HUES64 (cell line): ENCODE data around the gene RET.

ENCODE experiments used
- H3K27ac ChIP-seq: 2 replicates; pipeline ENCODE4 v1.7.0; 2013; ENCODE audit warnings: low read depth, low read length, inconsistent platforms
- H3K27me3 ChIP-seq: 2 replicates; pipeline ENCODE4 v1.6.1; 2013; ENCODE audit warnings: mild to moderate bottlenecking, low read length; ENCODE audit not compliant: insufficient read depth
- H3K36me3 ChIP-seq: 2 replicates; pipeline ENCODE4 v1.6.1; 2013; ENCODE audit warnings: mild to moderate bottlenecking, low read length; ENCODE audit not compliant: insufficient read depth
- H3K4me1 ChIP-seq: 2 replicates; pipeline ENCODE4 v1.6.1; 2013; ENCODE audit warnings: mild to moderate bottlenecking, low read length, moderate library complexity; ENCODE audit not compliant: insufficient read depth
- H3K4me3 ChIP-seq: 2 replicates; pipeline ENCODE4 v1.5.1; 2013; ENCODE audit warnings: mild to moderate bottlenecking, low read length, moderate library complexity
- H3K9ac ChIP-seq: 2 replicates; pipeline ENCODE4 v1.6.1; 2013; ENCODE audit warnings: mild to moderate bottlenecking, low read depth, low read length
- H3K9me3 ChIP-seq: 2 replicates; pipeline ENCODE4 v1.6.1; 2013; ENCODE audit warnings: low read depth, low read length; ENCODE audit not compliant: insufficient read depth
- WGBS: fragments of 150-250, 120-280 bp; methylation state at CpG from one replicate; pipeline ENCODE4 v1.1.7; 2013; ENCODE audit warnings: missing lambda C conversion rate; 5-methylcytosine and 5-hydroxymethylcytosine counted together

Gene RET

DNA sequence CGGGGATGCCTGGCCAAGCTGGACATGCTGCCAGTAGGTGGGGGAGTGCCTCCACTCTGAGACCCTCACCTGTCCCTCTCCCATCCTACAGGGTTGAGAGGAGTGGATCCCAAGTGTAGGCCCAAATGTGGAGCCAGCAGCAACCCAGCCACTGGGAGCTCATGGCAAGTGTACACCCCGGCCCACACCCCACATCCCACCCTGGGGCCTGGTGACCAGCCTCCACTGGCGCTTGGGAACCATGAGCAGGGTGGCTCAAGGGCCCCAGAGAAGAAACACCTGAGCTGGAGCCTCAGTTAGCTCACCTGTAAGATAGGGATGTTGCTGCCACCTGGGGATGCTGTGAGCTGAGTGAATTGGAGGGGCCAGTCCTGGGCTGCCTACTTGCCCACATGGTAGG, 10.4 kb upstream of the RET start:
- Histone ChIP-seq H3K27me3 (no peaks in the 10 kb centered on the region), H3K9ac (no peak overlapping the region), H3K9me3 (no peaks in the 10 kb centered on the region), H3K27ac (no peak overlapping the region), H3K4me1 (no peaks in the 10 kb centered on the region), H3K36me3 (no peaks in the 10 kb centered on the region), H3K4me3 (no peak overlapping the region)
- 78% methylated on average over 3 of the region's 3 CpGs for WGBS

DNA sequence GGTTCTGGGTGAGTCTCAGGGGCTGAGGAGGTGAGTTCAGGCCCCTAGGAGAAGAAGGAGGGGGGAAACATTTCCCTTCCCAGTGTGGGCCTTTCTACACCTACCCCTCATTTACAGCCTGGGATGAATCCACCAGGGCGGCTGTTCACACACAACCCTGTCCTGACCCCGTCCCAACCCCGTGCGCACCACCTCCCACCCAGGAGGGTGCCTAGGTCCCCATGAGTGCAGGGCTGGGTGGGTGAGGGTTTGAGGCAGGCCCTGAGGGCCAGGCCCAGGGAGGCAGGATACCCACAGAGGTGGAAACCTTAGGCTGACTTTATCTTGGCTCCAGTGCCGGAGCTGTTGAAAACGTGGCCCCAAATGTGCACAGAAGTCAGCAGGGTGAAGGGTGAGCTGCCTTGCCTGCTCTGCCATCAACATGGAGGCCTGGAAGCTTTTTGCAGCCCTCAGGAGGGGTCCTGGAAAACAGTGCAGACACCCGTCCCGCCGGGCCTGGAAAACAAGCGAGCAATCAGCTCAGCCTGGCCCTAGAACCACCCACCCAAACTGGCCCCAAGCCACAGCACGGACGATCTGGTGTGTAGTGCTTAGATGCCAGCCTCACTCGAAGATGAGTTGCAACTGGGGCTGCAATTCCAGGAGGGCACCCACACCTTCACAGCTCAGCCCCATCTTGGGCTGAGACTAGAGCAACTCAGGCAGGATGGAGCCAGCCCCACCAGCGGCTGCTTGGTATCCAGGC, 9.3 kb upstream of the RET start:
- Histone ChIP-seq H3K9me3 (no peaks in the 10 kb centered on the region), H3K36me3 (no peaks in the 10 kb centered on the region), H3K27me3 (no peaks in the 10 kb centered on the region), H3K4me3 (no peak overlapping the region), H3K9ac (no peak overlapping the region), H3K4me1 (no peaks in the 10 kb centered on the region), H3K27ac (no peak overlapping the region)
- WGBS = 91% methylated on average over 14 of the region's 14 CpGs

DNA sequence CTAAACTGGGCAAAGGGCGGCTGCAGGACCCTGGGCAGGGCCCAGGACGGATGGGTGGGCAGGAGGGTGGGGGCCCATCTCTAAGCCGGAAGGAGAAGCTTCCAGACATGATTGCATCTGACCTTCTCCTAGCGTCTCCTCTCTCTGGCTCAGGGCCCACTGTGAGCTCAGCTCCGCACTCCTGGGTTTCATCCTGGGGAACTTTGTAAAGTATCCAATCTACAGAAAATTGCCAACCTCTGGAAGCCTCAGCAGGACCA, 8.8 kb upstream of the RET start:
- H3K27me3 ChIP-seq = no peaks in the 10 kb centered on the region
- no peak overlapping the region for H3K27ac ChIP-seq
- no peak overlapping the region for H3K4me3 ChIP-seq
- no peak overlapping the region for H3K9ac ChIP-seq
- 94% methylated on average over 5 of the region's 5 CpGs for WGBS
- H3K36me3 ChIP-seq = no peaks in the 10 kb centered on the region
- no peaks in the 10 kb centered on the region for H3K9me3 ChIP-seq
- no peaks in the 10 kb centered on the region for H3K4me1 ChIP-seq

DNA sequence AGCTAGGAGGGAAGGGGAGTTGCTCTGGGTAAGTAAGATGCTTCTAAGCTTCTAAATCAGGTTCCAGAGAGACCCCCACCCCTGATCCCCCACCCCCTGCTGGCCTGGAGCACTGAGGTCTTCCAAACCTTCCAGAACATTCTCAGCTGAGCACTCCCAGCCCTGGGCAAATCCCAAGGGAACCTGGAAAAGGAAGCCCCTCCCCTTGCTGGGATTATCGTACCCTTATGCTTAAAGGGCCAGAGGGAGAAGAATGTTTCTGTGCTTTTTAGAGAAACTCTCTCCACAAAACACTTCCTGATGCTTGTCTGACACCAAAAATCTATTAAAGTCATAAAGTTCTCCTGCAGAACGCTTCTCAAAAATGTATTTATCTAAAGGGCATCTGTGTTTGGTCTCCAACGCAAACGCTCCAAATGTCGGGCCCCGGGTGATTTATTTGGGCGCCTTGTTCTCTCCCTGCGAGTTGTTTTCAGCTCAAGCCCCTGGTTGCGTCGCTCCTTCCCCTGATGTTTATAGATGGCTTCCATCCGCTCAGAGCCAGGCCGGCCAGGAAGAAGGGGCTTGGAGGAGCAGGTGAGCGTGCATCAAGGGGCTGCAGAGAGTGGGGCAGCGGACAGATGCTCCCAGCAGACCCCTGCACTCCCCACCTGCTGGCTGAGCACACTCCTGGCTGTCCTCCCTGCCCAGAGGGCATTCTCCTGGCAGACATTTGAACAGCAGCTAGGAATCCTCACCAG, 8.2 kb upstream of the RET start:
- Histone ChIP-seq H3K9ac (no peak overlapping the region), H3K4me3 (no peak overlapping the region), H3K36me3 (no peaks in the 10 kb centered on the region), H3K27ac (no peak overlapping the region), H3K27me3 (no peaks in the 10 kb centered on the region), H3K4me1 (no peaks in the 10 kb centered on the region), H3K9me3 (no peaks in the 10 kb centered on the region)
- WGBS = 94% methylated on average over 14 of the region's 14 CpGs

DNA sequence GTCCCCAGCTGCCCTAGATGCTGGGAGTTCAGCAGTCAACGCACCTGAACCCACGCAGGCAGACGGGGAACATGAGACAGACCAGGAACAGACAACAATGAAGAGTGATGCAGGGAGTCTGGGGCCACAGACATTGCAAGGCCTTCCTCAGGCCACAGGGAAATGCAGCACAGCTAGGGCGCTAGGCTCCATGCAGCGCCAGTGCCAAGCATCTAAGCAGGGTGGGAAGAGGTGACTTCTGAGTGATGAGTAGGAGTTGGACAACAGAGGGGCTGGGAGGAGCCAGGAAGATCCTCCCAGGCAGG, 7.7 kb upstream of the RET start:
- Histone ChIP-seq H3K9me3 (no peaks in the 10 kb centered on the region), H3K4me1 (no peaks in the 10 kb centered on the region), H3K27me3 (no peaks in the 10 kb centered on the region), H3K27ac (no peak overlapping the region), H3K4me3 (no peak overlapping the region), H3K9ac (no peak overlapping the region), H3K36me3 (no peaks in the 10 kb centered on the region)
- 94% methylated on average over 5 of the region's 5 CpGs for WGBS

DNA sequence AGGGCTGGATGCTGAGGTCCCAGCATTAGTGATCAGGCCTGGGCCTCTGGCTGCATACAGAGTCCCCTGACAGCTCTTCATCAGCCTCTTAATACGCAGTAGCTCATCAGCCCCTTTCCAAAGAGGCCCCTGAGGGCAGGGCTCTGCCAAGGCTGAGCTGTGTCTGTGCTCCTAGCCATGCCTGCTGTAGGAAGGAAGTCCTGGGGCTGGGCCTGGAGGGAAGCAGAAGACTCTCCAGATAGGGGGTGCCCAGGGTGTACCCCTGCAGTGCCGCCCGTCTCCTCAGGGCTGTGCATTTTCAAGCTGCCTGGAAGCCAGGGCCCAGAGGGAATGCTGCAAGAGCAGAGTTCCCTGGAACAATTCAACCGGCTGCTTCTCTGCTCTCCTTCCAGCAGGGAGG, 7.3 kb upstream of the RET start:
- 84% methylated on average over 4 of the region's 4 CpGs for whole genome bisulfite sequencing

DNA sequence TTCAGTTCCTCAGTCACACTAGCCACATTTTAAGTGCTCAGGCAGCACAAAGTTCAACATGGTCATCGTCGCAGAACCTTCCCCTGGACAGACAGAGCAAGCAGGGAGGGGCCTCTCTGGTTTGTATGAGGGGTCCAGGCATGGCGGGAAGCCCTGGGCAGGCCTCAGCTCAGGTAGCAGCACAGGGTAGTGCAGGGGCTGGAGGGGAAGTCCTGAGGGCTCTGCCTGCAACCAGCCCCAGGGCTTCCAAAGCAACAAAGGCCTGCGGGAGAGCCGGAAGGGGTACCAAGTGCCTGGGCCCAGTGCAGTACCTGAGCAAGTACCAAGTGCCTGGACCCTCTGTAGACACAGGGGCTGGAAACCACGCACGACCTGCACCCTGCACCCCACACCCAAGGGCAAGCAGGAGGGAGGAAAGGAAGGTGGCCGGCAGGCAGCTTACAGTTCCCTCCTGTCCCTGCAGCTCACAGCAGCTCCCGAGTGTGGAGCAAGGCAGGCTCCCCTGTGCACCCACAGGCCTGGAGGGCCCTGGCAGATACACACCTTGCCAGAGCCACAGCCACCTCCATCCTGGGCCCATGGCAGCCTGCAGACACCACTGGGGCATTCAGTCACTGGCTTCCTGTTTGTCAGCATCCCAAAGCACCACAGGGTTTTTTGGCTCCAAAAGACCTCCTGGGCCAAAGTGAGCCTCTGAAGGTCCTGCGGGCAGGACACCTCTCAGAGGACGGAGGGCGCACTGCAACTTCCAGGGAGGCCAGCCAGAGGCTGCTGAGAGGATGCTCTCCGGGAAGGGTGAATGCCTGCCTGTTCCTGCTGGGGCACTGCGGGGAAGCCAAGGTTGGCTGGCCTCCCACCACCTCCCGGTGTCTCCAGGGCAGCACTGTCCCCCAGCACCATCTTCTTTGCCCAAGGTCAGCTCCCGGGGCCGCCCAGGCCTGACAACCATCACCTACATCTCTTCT, 6.5 kb upstream of the RET start:
- H3K36me3 ChIP-seq = no peaks in the 10 kb centered on the region
- no peak overlapping the region for H3K27ac ChIP-seq
- no peaks in the 10 kb centered on the region for H3K4me1 ChIP-seq
- H3K9me3 ChIP-seq = no peaks in the 10 kb centered on the region
- WGBS = 88% methylated on average over 16 of the region's 17 CpGs
- H3K27me3 ChIP-seq = peaks cover 6% of the 10 kb centered on the region
- no peak overlapping the region for H3K4me3 ChIP-seq
- H3K9ac ChIP-seq = no peak overlapping the region

More for the DNA sequence above, 7.3 kb upstream of the RET start:
- Histone ChIP-seq H3K9me3 (no peaks in the 10 kb centered on the region), H3K9ac (no peak overlapping the region), H3K27ac (no peak overlapping the region), H3K4me3 (no peak overlapping the region), H3K4me1 (no peaks in the 10 kb centered on the region), H3K27me3 (no peaks in the 10 kb centered on the region), H3K36me3 (no peaks in the 10 kb centered on the region)

DNA sequence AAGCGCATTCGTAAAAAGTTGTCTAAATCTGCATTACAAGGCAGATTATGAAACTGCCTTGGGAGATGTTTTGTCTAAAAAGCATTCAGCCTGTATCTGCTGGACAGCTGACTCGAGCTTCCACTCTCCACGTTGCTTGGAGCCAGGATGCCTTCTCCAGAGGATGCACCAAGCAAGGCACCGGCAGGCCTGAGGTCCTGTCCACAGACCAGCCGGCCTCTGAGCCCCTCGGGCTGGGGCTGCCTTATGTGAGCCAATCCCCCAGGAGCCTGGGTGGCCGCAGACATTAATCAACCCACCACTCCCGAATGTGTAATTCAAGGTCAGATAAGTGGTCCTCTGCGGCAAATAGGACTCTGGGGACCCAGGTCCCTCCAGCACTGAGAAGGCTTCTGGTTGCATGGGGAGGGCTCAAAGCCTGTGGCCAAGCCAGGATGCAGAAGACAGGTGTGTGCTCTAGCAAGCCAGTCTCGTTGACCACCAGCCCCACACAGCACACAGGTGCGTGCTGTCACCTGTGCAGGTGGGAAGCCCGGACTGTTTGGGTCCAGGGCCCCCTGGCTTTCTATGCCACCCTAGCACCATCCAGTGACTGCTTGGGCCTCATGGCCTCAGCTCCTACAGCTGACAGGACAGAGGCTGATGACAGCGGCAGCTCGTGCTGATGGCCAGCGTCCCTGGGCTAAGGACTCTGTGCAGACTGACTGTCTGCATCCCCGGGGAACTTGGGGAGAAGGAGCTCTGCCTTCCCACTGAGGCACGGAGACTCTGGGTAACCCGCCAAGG, 4.8 kb upstream of the RET start:
- Histone ChIP-seq H3K4me1 (peaks cover 3% of the 10 kb centered on the region; the same call in 1 of the 2 replicates), H3K36me3 (no peaks in the 10 kb centered on the region), H3K27me3 (peaks cover 21% of the 10 kb centered on the region), H3K9ac (no peak overlapping the region), H3K4me3 (no peak overlapping the region), H3K27ac (no peak overlapping the region), H3K9me3 (no peaks in the 10 kb centered on the region)
- 91% methylated on average over 19 of the region's 19 CpGs for WGBS

DNA sequence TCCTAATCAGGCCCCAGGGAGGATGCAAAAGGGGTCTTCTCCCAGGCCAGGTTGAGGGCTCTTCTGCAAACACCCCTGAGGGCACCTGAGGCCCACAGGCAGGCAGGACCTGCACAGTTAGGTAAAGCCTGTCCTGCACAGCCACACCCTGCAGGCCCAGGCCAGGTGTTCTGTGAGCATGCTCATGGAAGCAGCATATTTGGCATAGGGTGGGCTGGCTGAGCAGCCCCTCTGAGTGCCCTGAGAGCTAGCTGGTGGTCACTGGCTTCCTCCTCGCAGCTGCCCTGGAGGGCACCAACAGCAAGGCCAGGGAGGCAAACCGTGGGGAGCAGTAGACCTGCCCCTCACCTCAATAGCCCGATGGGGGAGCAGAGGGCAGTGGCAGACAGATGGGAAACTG, 3.7 kb upstream of the RET start:
- peaks cover 32% of the 10 kb centered on the region for H3K27me3 ChIP-seq
- 93% methylated on average over 3 of the region's 3 CpGs for WGBS
- H3K36me3 ChIP-seq = no peaks in the 10 kb centered on the region
- H3K4me3 ChIP-seq = no peak overlapping the region
- H3K9ac ChIP-seq = no peak overlapping the region
- H3K9me3 ChIP-seq = no peaks in the 10 kb centered on the region
- peaks cover 7% of the 10 kb centered on the region for H3K4me1 ChIP-seq
- H3K27ac ChIP-seq = no peak overlapping the region

DNA sequence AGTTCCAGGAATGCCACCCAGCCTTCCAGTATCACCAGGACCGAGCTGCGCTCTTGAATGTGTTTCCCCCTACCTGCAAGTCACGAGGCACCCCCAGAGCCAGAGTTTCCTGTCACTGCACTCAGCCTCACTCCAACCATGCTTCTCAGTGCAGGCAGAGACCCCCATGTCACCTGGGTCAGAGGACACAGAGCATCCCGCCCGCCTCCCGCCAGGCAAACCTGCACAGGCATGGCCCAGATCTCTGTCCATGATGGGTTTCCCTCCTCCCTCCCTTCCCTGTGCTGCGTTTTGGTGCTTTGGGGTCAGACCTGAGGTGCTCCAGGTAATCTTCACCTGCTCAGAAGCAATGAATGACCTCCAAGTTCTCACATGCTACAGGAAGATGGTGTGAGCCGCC, 3.1 kb upstream of the RET start:
- 88% methylated on average over 8 of the region's 8 CpGs for WGBS
- Histone ChIP-seq H3K4me1 (peaks cover 7% of the 10 kb centered on the region), H3K27me3 (peaks cover 37% of the 10 kb centered on the region)

DNA sequence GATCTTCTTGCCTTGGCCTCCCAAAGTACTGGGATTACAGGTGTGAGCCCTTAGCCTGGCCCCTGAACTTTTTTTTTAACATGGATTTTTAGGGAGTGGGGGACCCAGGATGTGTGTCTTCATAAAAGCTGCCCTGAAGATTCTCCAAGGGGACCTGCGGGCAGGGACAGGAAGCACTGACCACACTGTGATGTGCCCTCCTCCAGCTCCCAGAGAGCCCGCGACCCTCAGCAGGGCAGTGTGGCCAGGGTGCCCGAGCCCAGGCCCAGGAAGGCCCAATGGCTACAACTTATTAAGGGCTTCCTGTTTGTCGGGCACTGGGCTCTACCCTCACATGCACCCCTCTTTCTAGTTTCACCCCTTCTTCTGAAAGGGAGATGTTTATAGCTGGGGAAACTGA, 2.5 kb upstream of the RET start:
- Histone ChIP-seq H3K9ac (no peak overlapping the region), H3K4me1 (peaks cover 7% of the 10 kb centered on the region), H3K9me3 (no peaks in the 10 kb centered on the region), H3K4me3 (no peak overlapping the region), H3K27me3 (peaks cover 44% of the 10 kb centered on the region), H3K36me3 (no peaks in the 10 kb centered on the region), H3K27ac (no peak overlapping the region)
- WGBS = 87% methylated on average over 5 of the region's 5 CpGs

More for the DNA sequence above, 3.1 kb upstream of the RET start:
- Histone ChIP-seq H3K36me3 (no peaks in the 10 kb centered on the region), H3K9me3 (no peaks in the 10 kb centered on the region), H3K27ac (no peak overlapping the region), H3K9ac (no peak overlapping the region), H3K4me3 (no peak overlapping the region)
